OCI-LY1 (cell line): ENCODE data around the gene LELP1.
"Not testable (repeated sequence)": the region's sequence is repeated elsewhere in the genome, so short reads cannot be mapped to it uniquely, and the experiment has no call there.

Experiments used
- H2AFZ ChIP-seq: fragments of 200-600 bp; sonication (generic), shearing (Covaris generic); 2 replicates; pipeline ENCODE4 v1.6.0; 2014; ENCODE audit warnings: antibody characterized with exemption, mild to moderate bottlenecking, low read length
- H3F3A ChIP-seq: fragments of 200-600 bp; sonication (generic), shearing (Covaris generic); 2 replicates; pipeline ENCODE4 v1.6.0; 2014; ENCODE audit warnings: mild to moderate bottlenecking, antibody characterized with exemption, low read length, moderate library complexity; ENCODE audit not compliant: insufficient read depth
- H3K27ac ChIP-seq: fragments of 200-600 bp; sonication (generic); 2 replicates; pipeline ENCODE4 v1.5.1; 2014; ENCODE audit warnings: low read length, mixed run types, mild to moderate bottlenecking, low read depth; ENCODE audit not compliant: poor library complexity, severe bottlenecking
- H3K27me3 ChIP-seq: fragments of 200-600 bp; sonication (generic); 2 replicates; pipeline ENCODE4 v1.6.0; 2014; ENCODE audit warnings: antibody characterized with exemption, mild to moderate bottlenecking, low read length, moderate library complexity; ENCODE audit not compliant: insufficient read depth
- H3K36me3 ChIP-seq: fragments of 200-600 bp; sonication (generic); 2 replicates; pipeline ENCODE4 v1.6.1; 2014; ENCODE audit warnings: mild to moderate bottlenecking, antibody characterized with exemption, low read length, moderate library complexity, mixed read lengths; ENCODE audit not compliant: insufficient read depth
- H3K4me1 ChIP-seq: fragments of 200-600 bp; sonication (generic); 2 replicates; pipeline ENCODE4 v1.5.1; 2014; ENCODE audit warnings: mild to moderate bottlenecking, low read length, moderate library complexity; ENCODE audit not compliant: insufficient read depth, severe bottlenecking
- H3K4me2 ChIP-seq: fragments of 200-600 bp; sonication (generic), shearing (Covaris generic); 2 replicates; pipeline ENCODE4 v1.6.1; 2014; ENCODE audit warnings: low read length
- H3K4me3 ChIP-seq: fragments of 200-600 bp; sonication (generic); 2 replicates; pipeline ENCODE4 v1.5.1; 2014; ENCODE audit warnings: low read length, low read depth, mild to moderate bottlenecking, mixed read lengths; ENCODE audit not compliant: poor library complexity, severe bottlenecking
- H3K79me2 ChIP-seq: fragments of 200-600 bp; shearing (Covaris generic); 2 replicates; pipeline ENCODE4 v1.6.1; 2016; ENCODE audit warnings: mixed run types, low read length, mixed read lengths; ENCODE audit not compliant: insufficient read depth
- H3K9ac ChIP-seq: fragments of 200-600 bp; sonication (generic), shearing (Covaris generic); 2 replicates; pipeline ENCODE4 v1.6.1; 2014; ENCODE audit warnings: mild to moderate bottlenecking, low read length, mixed read lengths
- H3K9me2 ChIP-seq: fragments of 200-600 bp; sonication (generic), shearing (Covaris generic); 2 replicates; pipeline ENCODE4 v1.6.1; 2014; ENCODE audit warnings: low read depth, mild to moderate bottlenecking, low read length, mixed read lengths
- H3K9me3 ChIP-seq: fragments of 200-600 bp; shearing (Covaris generic); 2 replicates; pipeline ENCODE4 v1.6.1; 2014; ENCODE audit warnings: low read length, mixed read lengths
- H4K20me1 ChIP-seq: fragments of 200-600 bp; sonication (generic), shearing (Covaris generic); 2 replicates; pipeline ENCODE4 v1.6.0; 2016; ENCODE audit warnings: mild to moderate bottlenecking, low read length; ENCODE audit not compliant: insufficient read depth
- EZH2 ChIP-seq: fragments of 200-600 bp; sonication (generic), shearing (Covaris generic); IDR thresholded peaks from 2 replicates; pipeline ENCODE4 v1.8.0; 2017; ENCODE audit warnings: borderline replicate concordance, mixed run types, mild to moderate bottlenecking, antibody characterized with exemption, low read length, moderate library complexity, mixed read lengths
- TF ChIP-seq, protein P1 (sequence below): fragments of 200-600 bp; sonication (generic), shearing (Covaris generic); IDR thresholded peaks from 2 replicates; pipeline ENCODE4 v1.5.1; 2017; ENCODE audit warnings: mild to moderate bottlenecking, antibody characterized with exemption, low read length, moderate library complexity, mixed read lengths

Gene LELP1

DNA sequence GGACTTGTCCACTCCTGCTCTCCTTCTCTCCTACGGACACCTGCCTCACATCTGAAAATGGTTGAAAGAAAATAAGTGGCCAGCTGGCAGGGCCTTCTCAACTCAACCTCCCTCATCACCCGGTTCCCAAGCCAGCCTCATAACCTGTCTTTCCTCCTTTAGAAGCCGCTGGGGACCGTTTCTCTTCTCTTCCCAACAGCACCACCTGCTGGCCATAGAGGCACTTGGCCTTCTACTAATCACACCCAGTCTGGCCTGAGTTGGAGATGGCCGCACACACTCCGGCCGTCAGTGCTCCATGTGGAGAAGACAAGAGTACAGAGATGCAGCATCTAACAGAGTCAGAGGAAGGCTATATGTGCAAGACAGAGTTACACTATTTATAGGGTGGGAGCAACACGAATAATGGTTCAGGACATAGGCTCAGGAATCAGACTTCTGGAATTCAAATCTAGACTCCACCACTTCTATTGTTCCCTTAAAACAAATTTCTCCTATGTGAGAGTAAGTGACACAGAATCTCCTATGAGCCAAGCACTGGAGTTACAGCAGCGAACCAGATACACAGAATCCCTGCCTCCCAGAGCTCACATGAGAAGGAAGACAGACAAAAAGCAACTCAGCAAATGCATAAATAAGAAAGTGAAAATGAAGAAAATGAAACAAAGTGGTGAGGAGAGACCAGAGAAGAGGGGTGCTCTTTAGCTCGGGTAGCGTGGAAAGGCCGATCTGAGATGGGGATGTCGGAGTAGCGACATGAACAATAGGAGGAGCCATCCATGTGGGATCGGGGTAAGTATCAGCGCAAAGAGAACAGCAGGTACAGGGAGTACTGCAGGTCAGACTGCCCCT, 20.0 kb downstream of the LELP1 start:
- H4K20me1 ChIP-seq, H3K9me3 ChIP-seq, H3K4me3 ChIP-seq, H3K27ac ChIP-seq, H3K79me2 ChIP-seq, H3K36me3 ChIP-seq, H3K27me3 ChIP-seq, H2AFZ ChIP-seq, H3K9me2 ChIP-seq, H3K4me2 ChIP-seq, H3K4me1 ChIP-seq, H3F3A ChIP-seq, H3K9ac ChIP-seq: not testable (repeated sequence)
- TF ChIP-seq, protein P1, sequence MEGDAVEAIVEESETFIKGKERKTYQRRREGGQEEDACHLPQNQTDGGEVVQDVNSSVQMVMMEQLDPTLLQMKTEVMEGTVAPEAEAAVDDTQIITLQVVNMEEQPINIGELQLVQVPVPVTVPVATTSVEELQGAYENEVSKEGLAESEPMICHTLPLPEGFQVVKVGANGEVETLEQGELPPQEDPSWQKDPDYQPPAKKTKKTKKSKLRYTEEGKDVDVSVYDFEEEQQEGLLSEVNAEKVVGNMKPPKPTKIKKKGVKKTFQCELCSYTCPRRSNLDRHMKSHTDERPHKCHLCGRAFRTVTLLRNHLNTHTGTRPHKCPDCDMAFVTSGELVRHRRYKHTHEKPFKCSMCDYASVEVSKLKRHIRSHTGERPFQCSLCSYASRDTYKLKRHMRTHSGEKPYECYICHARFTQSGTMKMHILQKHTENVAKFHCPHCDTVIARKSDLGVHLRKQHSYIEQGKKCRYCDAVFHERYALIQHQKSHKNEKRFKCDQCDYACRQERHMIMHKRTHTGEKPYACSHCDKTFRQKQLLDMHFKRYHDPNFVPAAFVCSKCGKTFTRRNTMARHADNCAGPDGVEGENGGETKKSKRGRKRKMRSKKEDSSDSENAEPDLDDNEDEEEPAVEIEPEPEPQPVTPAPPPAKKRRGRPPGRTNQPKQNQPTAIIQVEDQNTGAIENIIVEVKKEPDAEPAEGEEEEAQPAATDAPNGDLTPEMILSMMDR = peak; percentile 62

GRCh38 chr1:153227810-153228209, 24.6 kb downstream of the LELP1 start:
- no peak overlapping the region for H3K4me3 ChIP-seq
- H3K4me2 ChIP-seq = no peak overlapping the region
- H3K79me2 ChIP-seq = no peaks in the 10 kb centered on the region
- no peak overlapping the region for H3K27ac ChIP-seq
- no peak overlapping the region for H2AFZ ChIP-seq
- H3K9me3 ChIP-seq = no peaks in the 10 kb centered on the region
- H3K27me3 ChIP-seq = no peaks in the 10 kb centered on the region
- H3K9ac ChIP-seq = no peak overlapping the region
- no peaks in the 10 kb centered on the region for H3F3A ChIP-seq
- H3K9me2 ChIP-seq = no peaks in the 10 kb centered on the region
- no peaks in the 10 kb centered on the region for H4K20me1 ChIP-seq
- no peak for TF ChIP-seq EZH2
- TF ChIP-seq, protein P1 = no peak
- H3K4me1 ChIP-seq = no peaks in the 10 kb centered on the region
- no peaks in the 10 kb centered on the region for H3K36me3 ChIP-seq

DNA sequence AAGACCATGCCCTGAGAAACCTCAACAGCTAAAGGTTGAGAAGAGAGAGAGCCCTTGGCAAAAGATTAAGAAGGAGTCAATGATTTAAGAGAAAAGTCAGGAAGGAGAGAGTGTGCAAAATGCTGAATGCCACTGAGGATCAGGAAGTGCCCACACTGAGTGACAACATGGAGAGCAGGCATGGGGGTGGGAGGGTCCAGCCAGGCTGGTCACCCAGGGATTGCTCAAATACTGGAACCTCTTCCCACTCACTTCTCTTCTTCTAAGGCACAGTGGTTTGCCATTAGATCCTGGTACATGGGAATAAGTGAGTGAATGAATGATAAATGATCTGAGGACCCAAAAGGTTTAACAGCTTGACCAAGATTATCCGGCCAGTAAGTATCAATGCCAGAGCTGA, 25.3 kb downstream of the LELP1 start:
- H3K36me3 ChIP-seq = no peaks in the 10 kb centered on the region
- H3F3A ChIP-seq = no peaks in the 10 kb centered on the region
- H3K27me3 ChIP-seq = no peaks in the 10 kb centered on the region
- H4K20me1 ChIP-seq = no peaks in the 10 kb centered on the region
- no peak overlapping the region for H3K4me3 ChIP-seq
- H3K4me2 ChIP-seq = no peak overlapping the region
- H3K9me3 ChIP-seq = no peaks in the 10 kb centered on the region
- no peaks in the 10 kb centered on the region for H3K4me1 ChIP-seq
- TF ChIP-seq, protein P1 = no peak
- no peak for TF ChIP-seq EZH2
- no peaks in the 10 kb centered on the region for H3K79me2 ChIP-seq
- no peak overlapping the region for H3K9ac ChIP-seq
- no peak overlapping the region for H3K27ac ChIP-seq
- H2AFZ ChIP-seq = no peak overlapping the region
- H3K9me2 ChIP-seq = no peaks in the 10 kb centered on the region
